Measurements from ENCODE around the gene GADD45GIP1. TPM values are rescaled to one million over a fixed set of nuclear protein-coding genes. Genes with fewer than 3 reads are reported as not detected.
A peak's percentile ranks its signal among the peaks of the same experiment; 100 is the strongest.

GADD45GIP1 gene
- total RNA-seq, 1 experiment from 2014 or later: 29.1 TPM

DNA sequence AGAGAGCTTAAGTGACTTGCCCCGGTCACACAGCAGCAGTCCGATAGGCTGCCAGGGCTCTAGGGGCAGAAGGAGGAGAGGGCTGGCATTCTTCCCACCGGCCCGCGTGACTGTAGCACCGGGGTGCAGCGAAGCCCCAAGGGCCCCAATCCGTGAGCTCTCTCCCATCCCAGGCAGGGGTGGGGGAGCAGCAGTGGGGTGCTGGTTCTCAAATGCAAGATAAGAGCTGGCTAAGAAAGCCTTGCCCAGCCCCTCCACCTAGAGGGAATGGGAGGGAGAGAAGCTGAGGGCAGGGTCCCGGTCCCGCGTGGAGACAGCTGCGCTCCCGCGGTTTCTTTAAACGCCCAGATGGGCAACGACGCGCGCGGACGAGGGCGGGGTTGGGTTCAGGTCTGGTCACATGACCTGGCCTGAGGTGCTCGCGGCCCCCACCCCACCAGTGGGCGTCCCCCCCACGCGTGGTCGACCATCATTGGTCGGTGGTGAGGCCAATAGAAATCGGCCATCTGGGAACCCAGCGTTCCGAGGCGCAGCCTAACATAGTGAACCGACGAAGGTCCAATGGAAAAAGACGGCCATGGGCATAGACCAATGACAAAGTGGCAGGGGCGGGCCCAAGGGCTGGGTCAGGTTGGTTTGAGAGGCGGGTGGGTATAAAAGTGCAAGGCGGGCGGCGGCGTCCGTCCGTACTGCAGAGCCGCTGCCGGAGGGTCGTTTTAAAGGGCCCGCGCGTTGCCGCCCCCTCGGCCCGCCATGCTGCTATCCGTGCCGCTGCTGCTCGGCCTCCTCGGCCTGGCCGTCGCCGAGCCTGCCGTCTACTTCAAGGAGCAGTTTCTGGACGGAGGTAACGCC is 18.9 kb downstream of the GADD45GIP1 start, which contains the start of gene CALR:
CALR (plus strand) TSS at position 683 of the 852 bp plus-strand sequence; CDS start at position 754, 71 bp downstream.
- Histone ChIP-seq H3K9me3 (ENCODE audit: insufficient read depth, low read depth) (no peaks in the 10 kb centered on the region), H3K9me2 (ENCODE audit: insufficient read depth) (no peaks in the 10 kb centered on the region), H2AFZ (peak within 1 kb of the TSS; percentile 92), H3K4me1 (replicated peaks; ENCODE audit: insufficient read depth) (peaks cover 23% of the 10 kb centered on the region), H3K4me2 (peak within 1 kb of the TSS; percentile 95), H3K27me3 (ENCODE audit: insufficient read depth, low read depth) (no peaks in the 10 kb centered on the region), H3K79me2 (ENCODE audit: low read depth) (peaks cover 39% of the 10 kb centered on the region), H3K4me3 (peak within 1 kb of the TSS; percentile 99), H3K36me3 (ENCODE audit: low read depth) (peaks cover 31% of the 10 kb centered on the region), H3F3A (ENCODE audit: insufficient read depth, low read depth) (peaks cover 37% of the 10 kb centered on the region), H4K20me1 (ENCODE audit: insufficient read depth) (peaks cover 16% of the 10 kb centered on the region), H3K27ac (peak within 1 kb of the TSS; percentile 68)
- POLR2A ChIA-PET (ENCODE audit: unreplicated experiment): interaction anchor here (0.5 to 1.0 kb wide), 7 partner anchors 8 to 529 kb away, joined by 3 to 5 read pairs (median 4); partner anchors contain the start of genes GCDH and RAD23A
- intact Hi-C loops (cut with micrococcal nuclease; ENCODE audit: unreplicated experiment): loop anchor here (2.0 kb wide), 1 partner anchor 47 kb away; the partner anchor contains the start of gene GCDH
- DNase-seq: peak; percentile 98 to 99
- TF ChIP-seq, protein P1, sequence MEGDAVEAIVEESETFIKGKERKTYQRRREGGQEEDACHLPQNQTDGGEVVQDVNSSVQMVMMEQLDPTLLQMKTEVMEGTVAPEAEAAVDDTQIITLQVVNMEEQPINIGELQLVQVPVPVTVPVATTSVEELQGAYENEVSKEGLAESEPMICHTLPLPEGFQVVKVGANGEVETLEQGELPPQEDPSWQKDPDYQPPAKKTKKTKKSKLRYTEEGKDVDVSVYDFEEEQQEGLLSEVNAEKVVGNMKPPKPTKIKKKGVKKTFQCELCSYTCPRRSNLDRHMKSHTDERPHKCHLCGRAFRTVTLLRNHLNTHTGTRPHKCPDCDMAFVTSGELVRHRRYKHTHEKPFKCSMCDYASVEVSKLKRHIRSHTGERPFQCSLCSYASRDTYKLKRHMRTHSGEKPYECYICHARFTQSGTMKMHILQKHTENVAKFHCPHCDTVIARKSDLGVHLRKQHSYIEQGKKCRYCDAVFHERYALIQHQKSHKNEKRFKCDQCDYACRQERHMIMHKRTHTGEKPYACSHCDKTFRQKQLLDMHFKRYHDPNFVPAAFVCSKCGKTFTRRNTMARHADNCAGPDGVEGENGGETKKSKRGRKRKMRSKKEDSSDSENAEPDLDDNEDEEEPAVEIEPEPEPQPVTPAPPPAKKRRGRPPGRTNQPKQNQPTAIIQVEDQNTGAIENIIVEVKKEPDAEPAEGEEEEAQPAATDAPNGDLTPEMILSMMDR (conservative IDR thresholded peaks at IDR 0.05): no peak
- TF ChIP-seq EZH2 (IDR thresholded peaks at IDR 0.05; ENCODE audit: low read depth): no peak
- no TSS peak for BruUV-seq (replicated peaks)
- CTCF ChIA-PET: interaction anchor here (0.6 to 1.1 kb wide), 3 partner anchors 27 to 194 kb away, joined by 3 to 8 read pairs (median 4); partner anchors contain the start of gene DNASE2

- ChIA-PET CTCF (interaction anchor here (0.6 to 1.1 kb wide), 2 partner anchors 28 to 56 kb away, joined by 3 to 4 read pairs; partner anchors contain the start of gene DNASE2), POLR2A (ENCODE audit: unreplicated experiment) (interaction anchor here (0.6 to 1.0 kb wide), 4 partner anchors 47 to 528 kb away, joined by 3 to 5 read pairs (median 4); partner anchors contain the start of gene GCDH)
- Histone ChIP-seq H2AFZ (peak overlapping the region; percentile 92), H3F3A (ENCODE audit: insufficient read depth, low read depth) (peaks cover 29% of the 10 kb centered on the region), H3K36me3 (ENCODE audit: low read depth) (peaks cover 29% of the 10 kb centered on the region), H3K9me3 (ENCODE audit: insufficient read depth, low read depth) (no peaks in the 10 kb centered on the region), H3K79me2 (ENCODE audit: low read depth) (peaks cover 47% of the 10 kb centered on the region), H3K27me3 (ENCODE audit: insufficient read depth, low read depth) (no peaks in the 10 kb centered on the region), H3K27ac (peak overlapping the region; percentile 35), H3K4me3 (peak overlapping the region; percentile 99), H4K20me1 (ENCODE audit: insufficient read depth) (peaks cover 16% of the 10 kb centered on the region), H3K4me2 (peak overlapping the region; percentile 95), H3K9me2 (ENCODE audit: insufficient read depth) (no peaks in the 10 kb centered on the region), H3K4me1 (replicated peaks; ENCODE audit: insufficient read depth) (peaks cover 25% of the 10 kb centered on the region)
- TSS peak; percentile 35 for BruUV-seq (replicated peaks)
- intact Hi-C loops (cut with micrococcal nuclease; ENCODE audit: unreplicated experiment): no loop called here
- no peak for TF ChIP-seq EZH2 (IDR thresholded peaks at IDR 0.05; ENCODE audit: low read depth)
- TF ChIP-seq, protein P1 (conservative IDR thresholded peaks at IDR 0.05): no peak
- DNase-seq: no peak
Measured at GRCh38 chr19:12937093-12937926, 19.7 kb downstream of the GADD45GIP1 start.

DNA sequence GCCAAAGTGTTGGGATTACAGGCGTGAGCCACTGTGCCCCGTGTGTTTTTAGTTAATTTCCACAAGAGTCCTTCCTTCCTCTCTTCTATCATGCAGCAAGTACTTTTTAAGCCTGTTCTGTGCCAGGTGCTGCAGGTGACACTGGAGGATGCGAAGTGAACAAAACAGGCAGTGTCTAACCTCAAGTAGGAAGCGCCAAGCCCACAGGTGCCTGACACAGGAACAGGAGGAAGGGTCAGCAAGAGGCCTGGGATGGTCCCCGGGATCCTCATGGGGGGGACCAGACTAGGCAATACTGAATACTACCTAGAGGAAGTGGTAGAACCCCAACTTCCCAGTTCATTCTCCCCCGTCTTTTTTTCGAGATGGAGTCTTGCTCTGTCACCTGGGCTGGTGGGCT is 20.4 kb downstream of the GADD45GIP1 start:
- Histone ChIP-seq H3K36me3 (ENCODE audit: low read depth) (peaks cover 26% of the 10 kb centered on the region), H3K4me3 (no peak overlapping the region), H3K27ac (no peak overlapping the region), H3K9me2 (ENCODE audit: insufficient read depth) (no peaks in the 10 kb centered on the region), H3K27me3 (ENCODE audit: insufficient read depth, low read depth) (no peaks in the 10 kb centered on the region), H3K9me3 (ENCODE audit: insufficient read depth, low read depth) (no peaks in the 10 kb centered on the region), H3K79me2 (ENCODE audit: low read depth) (peaks cover 51% of the 10 kb centered on the region), H4K20me1 (ENCODE audit: insufficient read depth) (peaks cover 16% of the 10 kb centered on the region), H3K4me2 (no peak overlapping the region), H2AFZ (no peak overlapping the region), H3F3A (ENCODE audit: insufficient read depth, low read depth) (peaks cover 22% of the 10 kb centered on the region), H3K4me1 (replicated peaks; ENCODE audit: insufficient read depth) (peaks cover 31% of the 10 kb centered on the region)
- intact Hi-C loops (cut with micrococcal nuclease; ENCODE audit: unreplicated experiment): no loop called here
- CTCF ChIA-PET: no interaction called here
- TF ChIP-seq EZH2 (IDR thresholded peaks at IDR 0.05; ENCODE audit: low read depth): no peak
- TF ChIP-seq, protein P1 (conservative IDR thresholded peaks at IDR 0.05): no peak
- POLR2A ChIA-PET (ENCODE audit: unreplicated experiment): no interaction called here
- DNase-seq: no peak
- BruUV-seq (replicated peaks): no TSS peak

All from PC-9 (cell line).